MCF 10A (cell line): ENCODE results near the gene ASPHD2. TPM values are rescaled to one million over a fixed set of nuclear protein-coding genes. Genes with fewer than 3 reads are reported as not detected.

Experiments
- BruUV-seq: library from RNA; stranded (reverse); fragments of 400-500 nt; replicated peaks from 2 replicates; lab custom pipeline; 2021; lab: Mats Ljungman, UMichigan
- CTCF ChIA-PET: fragments of 300-600 bp; sonication (Branson Sonifier 250); formaldehyde crosslinking; extraction: SDS; loops from one replicate; lab custom pipeline; 2021; ENCODE audit warnings: antibody characterized with exemption, inconsistent platforms; lab: Yijun Ruan, JAX
- POLR2A ChIA-PET: fragments of 300-600, 350-650 bp; sonication (Branson Sonifier 250); formaldehyde crosslinking; extraction: SDS; loops from one replicate; lab custom pipeline; 2020; ENCODE audit warnings: antibody characterized with exemption, inconsistent platforms; lab: Yijun Ruan, JAX
- DNase-seq: peaks from one replicate; pipeline ENCODE4 v3.0.0-alpha.2; 2018; ENCODE audit not compliant: unreplicated experiment
- H3K27ac Mint-ChIP-seq: one replicate; pipeline ENCODE4 v1.8.0; 2022; ENCODE audit warnings: mild to moderate bottlenecking, low read depth, mixed read lengths; ENCODE audit not compliant: unreplicated experiment
- H3K27me3 Mint-ChIP-seq: one replicate; pipeline ENCODE4 v1.8.0; 2022; ENCODE audit warnings: mixed read lengths; ENCODE audit not compliant: insufficient read depth, unreplicated experiment
- H3K36me3 Mint-ChIP-seq: one replicate; pipeline ENCODE4 v1.8.0; 2022; ENCODE audit warnings: mild to moderate bottlenecking, moderate library complexity, mixed read lengths; ENCODE audit not compliant: insufficient read depth, unreplicated experiment
- H3K4me1 Mint-ChIP-seq: one replicate; pipeline ENCODE4 v1.8.0; 2022; ENCODE audit warnings: mixed read lengths; ENCODE audit not compliant: insufficient read depth, unreplicated experiment
- H3K4me3 Mint-ChIP-seq: one replicate; pipeline ENCODE4 v1.8.0; 2022; ENCODE audit warnings: mild to moderate bottlenecking, moderate library complexity, mixed read lengths; ENCODE audit not compliant: unreplicated experiment
- H3K9me3 Mint-ChIP-seq: one replicate; pipeline ENCODE4 v1.8.0; 2022; ENCODE audit warnings: mixed read lengths; ENCODE audit not compliant: unreplicated experiment
- CTCF ChIP-seq: fragments of 200-600 bp; IDR thresholded peaks from one replicate; pipeline ENCODE4 v1.8.0; 2022; ENCODE audit warnings: antibody characterized with exemption, mild to moderate bottlenecking; ENCODE audit not compliant: unreplicated experiment
- intact Hi-C: fragments of 100-400 bp; cut with micrococcal nuclease; formaldehyde crosslinking; loops from 2 replicates; pipeline ENCODE4 v1.14.1; 2022
- total RNA-seq: library from RNA; stranded (reverse); gene quantifications from 2 replicates; pipeline ENCODE4 v1.2.3, GENCODE V29; 2022

Gene ASPHD2
- total RNA-seq, 1 experiment from 2014 or later: 4.8 TPM

GRCh38 chr22:26418620-26419019 lies 10.4 kb upstream of the ASPHD2 start:
- CTCF ChIA-PET: interaction anchor here (3.9 kb wide), 1 partner anchor 43 kb away, joined by 21 read pairs; no protein-coding TSS in a partner anchor
- DNase-seq: no peak
- Mint-ChIP-seq H3K27ac (no peak overlapping the region), H3K4me1 (peaks cover 21% of the 10 kb centered on the region), H3K9me3 (no peaks in the 10 kb centered on the region), H3K36me3 (no peaks in the 10 kb centered on the region), H3K27me3 (no peaks in the 10 kb centered on the region), H3K4me3 (no peak overlapping the region)
- intact Hi-C loops: loop anchor here (5.0 kb wide), 1 partner anchor 44 kb away; no protein-coding TSS in a partner anchor
- TF ChIP-seq CTCF: no peak
- POLR2A ChIA-PET: no interaction called here
- no TSS peak for BruUV-seq

GRCh38 chr22:26426924-26427323 lies 2.1 kb upstream of the ASPHD2 start:
- TF ChIP-seq CTCF: no peak
- Mint-ChIP-seq H3K36me3 (no peaks in the 10 kb centered on the region), H3K4me3 (peak overlapping the region; percentile 30), H3K4me1 (peaks cover 15% of the 10 kb centered on the region), H3K9me3 (no peaks in the 10 kb centered on the region), H3K27ac (peak overlapping the region; percentile 4), H3K27me3 (peaks cover 19% of the 10 kb centered on the region)
- ChIA-PET POLR2A (no interaction called here), CTCF (no interaction called here)
- DNase-seq: no peak
- no TSS peak for BruUV-seq
- intact Hi-C loops: no loop called here

- POLR2A ChIA-PET: interaction anchor here (0.6 to 2.1 kb wide), 3 partner anchors 13 to 49 kb away, joined by 3 to 12 read pairs (median 4); no protein-coding TSS in a partner anchor
- Mint-ChIP-seq H3K36me3 (peaks cover 8% of the 10 kb centered on the region), H3K4me1 (peaks cover 15% of the 10 kb centered on the region), H3K9me3 (no peaks in the 10 kb centered on the region), H3K27me3 (peaks cover 19% of the 10 kb centered on the region), H3K4me3 (peak overlapping the region; percentile 96), H3K27ac (no peak overlapping the region)
- no TSS peak for BruUV-seq
- intact Hi-C loops: no loop called here
- TF ChIP-seq CTCF: no peak
- no peak for DNase-seq
- CTCF ChIA-PET: interaction anchor here (0.7 to 2.0 kb wide), 9 partner anchors 9 to 1227 kb away, joined by 3 to 11 read pairs (median 4); partner anchors contain the start of genes HPS4 and SRRD
Measured at GRCh38 chr22:26429458-26430286, 612 bp downstream of the ASPHD2 start.

- CTCF ChIA-PET: interaction anchor here (1.0 to 2.0 kb wide), 5 partner anchors 9 to 64 kb away, joined by 3 to 11 read pairs (median 8); no protein-coding TSS in a partner anchor
- intact Hi-C loops: no loop called here
- Mint-ChIP-seq H3K4me3 (peak overlapping the region; percentile 96), H3K9me3 (no peaks in the 10 kb centered on the region), H3K36me3 (peaks cover 8% of the 10 kb centered on the region), H3K4me1 (peaks cover 15% of the 10 kb centered on the region), H3K27ac (no peak overlapping the region), H3K27me3 (peaks cover 18% of the 10 kb centered on the region)
- no TSS peak for BruUV-seq
- DNase-seq: no peak
- POLR2A ChIA-PET: interaction anchor here (2.1 kb wide), 1 partner anchor 14 kb away, joined by 12 read pairs; no protein-coding TSS in a partner anchor
- no peak for TF ChIP-seq CTCF
Measured at GRCh38 chr22:26430600-26430999, 1.5 kb downstream of the ASPHD2 start.
